HEK293 (cell line): ENCODE results near the gene LIMCH1.

ENCODE experiments used
- CTCF ChIA-PET: fragments of 350-600 bp; formaldehyde crosslinking; extraction: SDS; loops from one replicate; lab custom pipeline; 2021; ENCODE audit warnings: antibody characterized with exemption; lab: Yijun Ruan, JAX
- POLR2A ChIA-PET: fragments of 300-600 bp; formaldehyde crosslinking; extraction: SDS; loops from one replicate; lab custom pipeline; 2020; ENCODE audit warnings: antibody characterized with exemption, inconsistent platforms; lab: Yijun Ruan, JAX
- H3K27ac ChIP-seq: fragments of 200-500 bp; sonication (Bioruptor generic); 2 replicates; pipeline ENCODE4 v1.5.1; 2014; ENCODE audit warnings: low read depth, low read length, control low read depth, inconsistent platforms; ENCODE audit errors: extremely low read depth
- H3K36me3 ChIP-seq, 2 experiments: fragments of 200-500 bp in 1 of 2; sonication (Bioruptor generic) in 1 of 2; 1 replicate in 1 of 2; 2 replicates in 1 of 2; pipeline ENCODE4 v1.5.1; 2014 to 2017; ENCODE audit warnings: inconsistent platforms in 2 of 2, low read length in 2 of 2; ENCODE audit not compliant: control insufficient read depth in 2 of 2, insufficient read depth in 1 of 2
- H3K4me1 ChIP-seq: fragments of 200-500 bp; sonication (Bioruptor generic); 2 replicates; pipeline ENCODE4 v1.5.1; 2014; ENCODE audit warnings: mild to moderate bottlenecking, low read length, inconsistent platforms; ENCODE audit not compliant: control insufficient read depth, insufficient read depth
- H3K4me3 ChIP-seq: 2 replicates; pipeline ENCODE4 v1.5.1; 2011; ENCODE audit warnings: low read depth, mild to moderate bottlenecking, control low read depth, low read length, moderate library complexity
- H3K9me3 ChIP-seq: fragments of 200-500 bp; sonication (Bioruptor generic); 2 replicates; pipeline ENCODE4 v1.5.1; 2014; ENCODE audit warnings: low read depth, low read length, inconsistent platforms; ENCODE audit not compliant: control insufficient read depth, insufficient read depth
- GLI4 ChIP-seq: fragments of 450-650 bp; formaldehyde crosslinking; IDR thresholded peaks from 2 replicates; pipeline ENCODE4 v1.5.1; 2016; ENCODE audit warnings: missing biosample characterization, missing genetic modification characterization
- HOXA7 ChIP-seq: sonication (generic); formaldehyde crosslinking; IDR thresholded peaks from 2 replicates; pipeline ENCODE4 v1.8.1; 2022; ENCODE audit warnings: missing genetic modification reagents, borderline replicate concordance
- INSM2 ChIP-seq: fragments of 450-650 bp; formaldehyde crosslinking; IDR thresholded peaks from 2 replicates; pipeline ENCODE4 v1.5.1; 2016; ENCODE audit warnings: missing biosample characterization, missing genetic modification characterization
- KLF7 ChIP-seq: fragments of 450-650 bp; formaldehyde crosslinking; IDR thresholded peaks from 2 replicates; pipeline ENCODE4 v1.5.1; 2016; ENCODE audit warnings: missing biosample characterization, missing genetic modification characterization, borderline replicate concordance
- KLF8 ChIP-seq: fragments of 450-650 bp; formaldehyde crosslinking; IDR thresholded peaks from 2 replicates; pipeline ENCODE4 v1.5.1; 2016; ENCODE audit warnings: missing biosample characterization, missing genetic modification characterization
- TRIM28 ChIP-seq: IDR thresholded peaks from 2 replicates; pipeline ENCODE4 v1.6.1; 2011; ENCODE audit warnings: low read length, control low read depth, borderline replicate concordance
- ZBTB17 ChIP-seq: fragments of 450-650 bp; formaldehyde crosslinking; IDR thresholded peaks from 2 replicates; pipeline ENCODE4 v1.5.1; 2016; ENCODE audit warnings: missing biosample characterization, missing genetic modification characterization
- ZBTB44 ChIP-seq: fragments of 450-650 bp; IDR thresholded peaks from 2 replicates; pipeline ENCODE4 v1.5.1; 2018; ENCODE audit warnings: missing biosample characterization, mild to moderate bottlenecking, missing genetic modification characterization
- ZBTB49 ChIP-seq: fragments of 450-650 bp; formaldehyde crosslinking; IDR thresholded peaks from 2 replicates; pipeline ENCODE4 v1.5.1; 2016; ENCODE audit warnings: missing biosample characterization, missing genetic modification characterization, low read depth
- ZBTB7A ChIP-seq: fragments of 450-650 bp; formaldehyde crosslinking; IDR thresholded peaks from 2 replicates; pipeline ENCODE4 v1.5.1; 2016; ENCODE audit warnings: low read depth, missing biosample characterization, missing genetic modification characterization
- ZNF146 ChIP-seq: fragments of 450-650 bp; formaldehyde crosslinking; IDR thresholded peaks from 2 replicates; pipeline ENCODE4 v1.5.1; 2016; ENCODE audit warnings: missing biosample characterization, missing genetic modification characterization
- ZNF2 ChIP-seq: fragments of 450-650 bp; formaldehyde crosslinking; IDR thresholded peaks from 2 replicates; pipeline ENCODE4 v1.5.1; 2016; ENCODE audit warnings: missing biosample characterization, missing genetic modification characterization
- ZNF202 ChIP-seq: fragments of 450-650 bp; formaldehyde crosslinking; IDR thresholded peaks from 2 replicates; pipeline ENCODE4 v1.5.1; 2016; ENCODE audit warnings: missing biosample characterization, missing genetic modification characterization, borderline replicate concordance
- ZNF394 ChIP-seq: fragments of 450-650 bp; formaldehyde crosslinking; IDR thresholded peaks from 2 replicates; pipeline ENCODE4 v1.5.1; 2016; ENCODE audit warnings: missing biosample characterization, missing genetic modification characterization, mild to moderate bottlenecking, moderate library complexity, borderline replicate concordance
- ZNF404 ChIP-seq: fragments of 450-650 bp; formaldehyde crosslinking; IDR thresholded peaks from 2 replicates; pipeline ENCODE4 v1.5.1; 2017; ENCODE audit warnings: missing biosample characterization, missing genetic modification characterization
- ZNF521 ChIP-seq: fragments of 450-650 bp; formaldehyde crosslinking; IDR thresholded peaks from 2 replicates; pipeline ENCODE4 v1.5.1; 2017; ENCODE audit warnings: missing biosample characterization, mild to moderate bottlenecking, missing genetic modification characterization
- ZNF560 ChIP-seq: fragments of 450-650 bp; formaldehyde crosslinking; IDR thresholded peaks from 2 replicates; pipeline ENCODE4 v1.5.1; 2017; ENCODE audit warnings: missing biosample characterization, missing genetic modification characterization, borderline replicate concordance
- ZNF701 ChIP-seq: fragments of 450-650 bp; formaldehyde crosslinking; IDR thresholded peaks from 2 replicates; pipeline ENCODE4 v1.5.1; 2016; ENCODE audit warnings: missing biosample characterization, missing genetic modification characterization
- ZNF747 ChIP-seq: fragments of 450-650 bp; formaldehyde crosslinking; IDR thresholded peaks from 2 replicates; pipeline ENCODE4 v1.5.1; 2016; ENCODE audit warnings: missing biosample characterization, missing genetic modification characterization

Gene LIMCH1

GRCh38 chr4:41528512-41529205 is 9.3 kb upstream of the LIMCH1 start (continued):
- TF ChIP-seq GLI4 (no peak), ZNF2 (no peak)

GRCh38 chr4:41530741-41531140 is 7.2 kb upstream of the LIMCH1 start:
- no peak overlapping the region for H3K4me3 ChIP-seq
- POLR2A ChIA-PET, result interaction anchor here (1.5 kb wide), 1 partner anchor 170 kb away, joined by 3 read pairs; no protein-coding TSS in a partner anchor
- peaks cover 3% of the 10 kb centered on the region; the same call in 1 of the 2 replicates for H3K4me1 ChIP-seq
- H3K36me3 ChIP-seq, result no peaks in the 10 kb centered on the region
- TF ChIP-seq ZNF701 (no peak), ZBTB49 (tag by site-specific recombination) (no peak), INSM2 (tag by site-specific recombination) (no peak), ZNF394 (tag by site-specific recombination) (no peak), ZNF202 (tag by site-specific recombination) (no peak), KLF7 (tag by site-specific recombination) (no peak)
- TF ChIP-seq, all 188 proteins: peak for 0
- CTCF ChIA-PET, result no interaction called here
- H3K9me3 ChIP-seq, result no peaks in the 10 kb centered on the region
- no peak overlapping the region for H3K27ac ChIP-seq

GRCh38 chr4:41532336-41532735 is 5.6 kb upstream of the LIMCH1 start:
- Histone ChIP-seq H3K27ac (no peak overlapping the region), H3K9me3 (no peaks in the 10 kb centered on the region), H3K4me1 (peaks cover 4% of the 10 kb centered on the region; the same call in 1 of the 2 replicates), H3K4me3 (no peak overlapping the region), H3K36me3 (no peaks in the 10 kb centered on the region)
- ChIA-PET CTCF (no interaction called here), POLR2A (no interaction called here)
- TF ChIP-seq ZBTB17 (tag by site-specific recombination) (no peak), ZNF521 (tag by site-specific recombination) (no peak), ZNF747 (no peak), KLF8 (no peak), ZNF146 (tag by site-specific recombination) (no peak), ZBTB7A (tag by site-specific recombination) (no peak), TRIM28 (no peak), ZBTB44 (tag by site-specific recombination) (no peak), ZNF560 (no peak), ZNF404 (tag by site-specific recombination) (no peak), HOXA7 (CRISPR knock-in tag) (no peak)
